ENCODE results near the gene ANKRD18A. TPM values are rescaled to one million over a fixed set of nuclear protein-coding genes. Genes with fewer than 3 reads are reported as not detected.
"Not testable (repeated sequence)": the region's sequence is repeated elsewhere in the genome, so short reads cannot be mapped to it uniquely, and the experiment has no call there.

ANKRD18A gene
- total and polyA plus RNA-seq, 2 donors (not counting 3 experiments of a cell fraction or from before 2014, with no cell fraction given), result 3.2 TPM; not detected in 1

DNA sequence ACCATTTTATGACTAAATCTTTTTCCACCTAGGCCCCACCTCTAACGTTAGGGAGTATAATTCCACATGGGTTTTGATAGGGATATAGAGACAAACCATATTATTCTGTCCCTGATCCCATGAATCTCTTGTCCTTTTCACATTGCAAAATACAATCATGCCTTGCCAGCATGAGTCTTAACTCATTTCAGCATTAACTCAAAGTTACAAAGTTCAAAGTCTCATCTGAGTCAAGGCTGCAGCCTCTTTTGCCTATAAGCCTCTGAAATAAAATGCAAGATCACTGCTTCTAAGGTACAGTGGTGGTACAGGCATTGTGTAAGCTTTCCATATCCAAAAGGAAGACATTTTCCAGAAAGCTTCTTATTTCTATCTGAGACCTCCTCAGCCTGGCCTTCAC, 54.3 kb downstream of the ANKRD18A start:
- H3K9ac ChIP-seq (replicated peaks; ENCODE audit: extremely low read depth, insufficient read depth, low read length); H3K27ac ChIP-seq (ENCODE audit: insufficient read depth, low read depth, low read length); BruUV-seq (replicated peaks); H3K9me1 ChIP-seq (replicated peaks; ENCODE audit: control insufficient read depth, extremely low read depth, insufficient read depth, low read length); intact Hi-C loops (cut with micrococcal nuclease); H3K36me3 ChIP-seq (ENCODE audit: control insufficient read depth in 2 of 2, extremely low read depth in 1 of 2, insufficient read depth in 2 of 2, low read length in 2 of 2); DNase-seq (ENCODE audit: low read depth, low spot score); H3K4me2 ChIP-seq (ENCODE audit: insufficient read depth, low read length); H3K9me3 ChIP-seq (replicated peaks; ENCODE audit: control insufficient read depth, insufficient read depth, low read length); H3K27me3 ChIP-seq (ENCODE audit: control insufficient read depth in 2 of 2, insufficient read depth in 2 of 2, low read length in 2 of 2); FAIRE-seq; CTCF ChIA-PET; POLR2A ChIA-PET; H4K20me1 ChIP-seq (replicated peaks; ENCODE audit: control insufficient read depth, extremely low read depth, insufficient read depth, low read length); H2AFZ ChIP-seq (ENCODE audit: low read depth, low read length); H3K4me1 ChIP-seq (ENCODE audit: control insufficient read depth, extremely low read depth, insufficient read depth, low read length); H3K79me2 ChIP-seq (ENCODE audit: control insufficient read depth, insufficient read depth, low read length); H3K4me3 ChIP-seq (replicated peaks in 1 of 3; ENCODE audit: insufficient read depth in 1 of 3, low read depth in 1 of 3, low read length in 3 of 3); dilution Hi-C loops (cut with MboI; ENCODE audit: extremely low pct_ligation_motif_present, low sequenced_read_pairs): not testable (repeated sequence)

DNA sequence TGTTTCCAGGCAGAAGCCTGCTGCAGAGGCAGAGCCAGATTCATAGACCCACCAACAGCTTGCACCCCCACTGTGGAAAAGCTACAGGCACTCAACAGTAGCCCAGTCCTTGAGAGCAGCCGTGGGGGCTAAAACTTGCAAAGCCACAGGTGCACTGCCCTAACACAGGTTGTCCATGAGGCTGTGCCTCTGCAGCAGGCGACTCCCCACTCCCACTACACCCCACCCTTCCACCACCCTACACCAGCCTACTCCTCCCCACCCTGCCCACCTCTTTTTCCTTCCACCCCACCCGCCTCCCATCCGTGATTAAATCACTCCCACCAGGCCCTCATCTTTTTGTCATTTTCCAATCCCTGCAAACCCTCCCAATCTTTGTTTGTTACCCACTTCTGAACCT, 55.2 kb downstream of the ANKRD18A start:
- BruUV-seq (replicated peaks); dilution Hi-C loops (cut with MboI; ENCODE audit: extremely low pct_ligation_motif_present, low sequenced_read_pairs); POLR2A ChIA-PET; H3K9ac ChIP-seq (replicated peaks; ENCODE audit: extremely low read depth, insufficient read depth, low read length); H4K20me1 ChIP-seq (replicated peaks; ENCODE audit: control insufficient read depth, extremely low read depth, insufficient read depth, low read length); FAIRE-seq; H3K4me1 ChIP-seq (ENCODE audit: control insufficient read depth, extremely low read depth, insufficient read depth, low read length); H3K9me3 ChIP-seq (replicated peaks; ENCODE audit: control insufficient read depth, insufficient read depth, low read length); H3K36me3 ChIP-seq (ENCODE audit: control insufficient read depth in 2 of 2, extremely low read depth in 1 of 2, insufficient read depth in 2 of 2, low read length in 2 of 2); H3K4me3 ChIP-seq (replicated peaks in 1 of 3; ENCODE audit: insufficient read depth in 1 of 3, low read depth in 1 of 3, low read length in 3 of 3); DNase-seq (ENCODE audit: low read depth, low spot score); H3K9me1 ChIP-seq (replicated peaks; ENCODE audit: control insufficient read depth, extremely low read depth, insufficient read depth, low read length); H2AFZ ChIP-seq (ENCODE audit: low read depth, low read length); H3K27me3 ChIP-seq (ENCODE audit: control insufficient read depth in 2 of 2, insufficient read depth in 2 of 2, low read length in 2 of 2); intact Hi-C loops (cut with micrococcal nuclease); H3K4me2 ChIP-seq (ENCODE audit: insufficient read depth, low read length); CTCF ChIA-PET; H3K27ac ChIP-seq (ENCODE audit: insufficient read depth, low read depth, low read length); H3K79me2 ChIP-seq (ENCODE audit: control insufficient read depth, insufficient read depth, low read length): not testable (repeated sequence)

DNA sequence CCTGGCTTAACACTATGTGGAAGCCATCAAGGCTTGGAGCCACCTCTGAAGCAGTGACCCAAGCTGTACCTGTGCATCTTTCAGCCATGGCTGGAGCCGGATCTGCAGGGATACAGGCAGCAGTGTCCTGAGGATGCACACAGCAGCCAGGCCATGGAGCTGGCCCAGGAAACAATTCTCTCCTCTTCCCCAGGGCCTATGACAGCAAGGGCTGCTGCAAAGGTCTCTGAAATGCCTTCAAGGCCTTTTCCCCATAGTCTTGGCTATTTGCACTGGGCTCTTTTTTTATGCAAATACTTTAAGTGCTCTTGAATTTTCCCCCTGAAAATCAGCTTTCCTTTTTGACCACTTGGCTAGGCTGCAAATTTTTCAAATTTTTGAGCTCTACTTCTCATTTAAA, 56.5 kb downstream of the ANKRD18A start:
- H3K36me3 ChIP-seq (ENCODE audit: control insufficient read depth in 2 of 2, extremely low read depth in 1 of 2, insufficient read depth in 2 of 2, low read length in 2 of 2); H2AFZ ChIP-seq (ENCODE audit: low read depth, low read length); H3K27me3 ChIP-seq (ENCODE audit: control insufficient read depth in 2 of 2, insufficient read depth in 2 of 2, low read length in 2 of 2); BruUV-seq (replicated peaks); CTCF ChIA-PET; intact Hi-C loops (cut with micrococcal nuclease); H3K4me2 ChIP-seq (ENCODE audit: insufficient read depth, low read length); H3K79me2 ChIP-seq (ENCODE audit: control insufficient read depth, insufficient read depth, low read length); H4K20me1 ChIP-seq (replicated peaks; ENCODE audit: control insufficient read depth, extremely low read depth, insufficient read depth, low read length); FAIRE-seq; H3K9me1 ChIP-seq (replicated peaks; ENCODE audit: control insufficient read depth, extremely low read depth, insufficient read depth, low read length); H3K9ac ChIP-seq (replicated peaks; ENCODE audit: extremely low read depth, insufficient read depth, low read length); dilution Hi-C loops (cut with MboI; ENCODE audit: extremely low pct_ligation_motif_present, low sequenced_read_pairs); H3K9me3 ChIP-seq (replicated peaks; ENCODE audit: control insufficient read depth, insufficient read depth, low read length); H3K4me1 ChIP-seq (ENCODE audit: control insufficient read depth, extremely low read depth, insufficient read depth, low read length); DNase-seq (ENCODE audit: low read depth, low spot score); H3K27ac ChIP-seq (ENCODE audit: insufficient read depth, low read depth, low read length); H3K4me3 ChIP-seq (replicated peaks in 1 of 3; ENCODE audit: insufficient read depth in 1 of 3, low read depth in 1 of 3, low read length in 3 of 3); POLR2A ChIA-PET: not testable (repeated sequence)

DNA sequence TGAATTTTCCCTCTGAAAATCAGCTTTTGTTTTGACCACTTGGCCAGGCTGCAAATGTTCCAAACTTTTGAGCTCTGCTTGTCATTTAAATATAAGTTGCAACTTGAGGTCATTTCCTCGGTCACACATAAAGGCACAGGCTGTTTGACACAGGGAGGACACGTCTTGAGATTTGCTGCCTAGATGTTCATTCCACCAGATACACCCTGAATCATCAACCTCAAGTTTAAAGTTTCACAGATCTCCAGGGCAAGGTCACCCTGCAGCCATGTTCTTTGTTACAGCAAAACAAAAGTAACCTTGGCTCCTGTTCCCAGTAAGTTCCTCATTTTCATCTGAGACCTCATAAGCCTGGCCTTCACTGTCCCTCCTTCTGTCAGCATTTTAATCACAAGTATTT, 59.3 kb downstream of the ANKRD18A start:
- H2AFZ ChIP-seq (ENCODE audit: low read depth, low read length); DNase-seq (ENCODE audit: low read depth, low spot score); H3K36me3 ChIP-seq (ENCODE audit: control insufficient read depth in 2 of 2, extremely low read depth in 1 of 2, insufficient read depth in 2 of 2, low read length in 2 of 2); BruUV-seq (replicated peaks); CTCF ChIA-PET; H3K9me3 ChIP-seq (replicated peaks; ENCODE audit: control insufficient read depth, insufficient read depth, low read length); POLR2A ChIA-PET; FAIRE-seq; H3K4me3 ChIP-seq (replicated peaks in 1 of 3; ENCODE audit: insufficient read depth in 1 of 3, low read depth in 1 of 3, low read length in 3 of 3); H3K9ac ChIP-seq (replicated peaks; ENCODE audit: extremely low read depth, insufficient read depth, low read length); H4K20me1 ChIP-seq (replicated peaks; ENCODE audit: control insufficient read depth, extremely low read depth, insufficient read depth, low read length); H3K4me1 ChIP-seq (ENCODE audit: control insufficient read depth, extremely low read depth, insufficient read depth, low read length); intact Hi-C loops (cut with micrococcal nuclease); H3K27me3 ChIP-seq (ENCODE audit: control insufficient read depth in 2 of 2, insufficient read depth in 2 of 2, low read length in 2 of 2); H3K79me2 ChIP-seq (ENCODE audit: control insufficient read depth, insufficient read depth, low read length); H3K4me2 ChIP-seq (ENCODE audit: insufficient read depth, low read length); H3K27ac ChIP-seq (ENCODE audit: insufficient read depth, low read depth, low read length); H3K9me1 ChIP-seq (replicated peaks; ENCODE audit: control insufficient read depth, extremely low read depth, insufficient read depth, low read length); dilution Hi-C loops (cut with MboI; ENCODE audit: extremely low pct_ligation_motif_present, low sequenced_read_pairs): not testable (repeated sequence)

Data from endothelial cell of umbilical vein (primary cell).